Middle frontal gyrus (tissue), 1 donor: ENCODE measurements around the gene EYS.

Source experiments
- DNase-seq: peaks from one replicate; pipeline ENCODE4 v3.0.0-alpha.2; 2015; ENCODE audit warnings: low spot score; ENCODE audit errors: extremely low spot score

Gene EYS

GRCh38 chr6:64860203-64860602 is 846.8 kb downstream of the EYS start:
- DNase-seq, result no peak

GRCh38 chr6:64850121-64850520 is 856.9 kb downstream of the EYS start:
- DNase-seq, result no peak

- DNase-seq, result no peak
Observed at GRCh38 chr6:64848467-64848866, 858.6 kb downstream of the EYS start.

GRCh38 chr6:64847396-64847795 is 859.6 kb downstream of the EYS start:
- no peak for DNase-seq

GRCh38 chr6:64838726-64839125 is 868.3 kb downstream of the EYS start:
- DNase-seq, result no peak

GRCh38 chr6:64831680-64832079 is 875.3 kb downstream of the EYS start:
- DNase-seq, result no peak

GRCh38 chr6:64817525-64817924 is 889.5 kb downstream of the EYS start:
- DNase-seq, result no peak

- no peak for DNase-seq
Observed at GRCh38 chr6:64815718-64816117, 891.3 kb downstream of the EYS start.

- DNase-seq, result no peak
Observed at GRCh38 chr6:64812138-64812537, 894.9 kb downstream of the EYS start.

- DNase-seq, result no peak
Observed at GRCh38 chr6:64811119-64811518, 895.9 kb downstream of the EYS start.

GRCh38 chr6:64807785-64808184 is 899.2 kb downstream of the EYS start:
- DNase-seq, result no peak

- DNase-seq, result no peak
Observed at GRCh38 chr6:64803470-64804166, 903.4 kb downstream of the EYS start.

GRCh38 chr6:64792534-64792933 is 914.5 kb downstream of the EYS start:
- no peak for DNase-seq

GRCh38 chr6:64789476-64789875 is 917.5 kb downstream of the EYS start:
- no peak for DNase-seq

- DNase-seq, result no peak
Observed at GRCh38 chr6:64786736-64787135, 920.3 kb downstream of the EYS start.

GRCh38 chr6:64782877-64783276 is 924.1 kb downstream of the EYS start:
- DNase-seq, result no peak

GRCh38 chr6:64777941-64778785 is 928.9 kb downstream of the EYS start:
- DNase-seq, result no peak

GRCh38 chr6:64776359-64776758 is 930.7 kb downstream of the EYS start:
- DNase-seq, result no peak

GRCh38 chr6:64774881-64775280 is 932.1 kb downstream of the EYS start:
- no peak for DNase-seq

GRCh38 chr6:64750910-64751309 is 956.1 kb downstream of the EYS start:
- no peak for DNase-seq

GRCh38 chr6:64737418-64737817 is 969.6 kb downstream of the EYS start:
- DNase-seq, result no peak

GRCh38 chr6:64736421-64736950 is 970.5 kb downstream of the EYS start:
- DNase-seq, result no peak

- no peak for DNase-seq
Observed at GRCh38 chr6:64733433-64733832, 973.6 kb downstream of the EYS start.
